Adrenal gland (tissue), 12 donors: Measurements from ENCODE around the gene EXTL1. TPM values are rescaled to one million over a fixed set of nuclear protein-coding genes. Genes with fewer than 3 reads are reported as not detected.

Experiments
- DNase-seq, 7 donors: peaks; one replicate each; pipeline ENCODE4 v3.0.0-alpha.2; 2019 to 2020
- H3K27ac ChIP-seq, 5 donors: fragments of 200-600 bp; sonication (generic) in 4 of 5; 1 replicate in 3 of 5; 2 replicates in 2 of 5; pipeline versions ENCODE4 v1.5.1 to v1.8.0; 2016 to 2020; ENCODE audit warnings: mild to moderate bottlenecking in 1 of 5
- H3K27me3 ChIP-seq: fragments of 200-600 bp; 2 replicates; pipeline ENCODE4 v1.8.0; 2021
- H3K36me3 ChIP-seq, 2 donors: fragments of 200-600 bp; replicated peaks in 1 of 2; 1 replicate in 1 of 2; 2 replicates in 1 of 2; pipeline versions ENCODE4 v1.5.1 to v1.8.0; 2018 to 2022
- H3K4me1 ChIP-seq, 2 donors: fragments of 200-600 bp; replicated peaks in 1 of 2; 1 replicate in 1 of 2; 2 replicates in 1 of 2; pipeline versions ENCODE4 v1.5.1 to v1.8.0; 2018 to 2021
- H3K4me3 ChIP-seq, 4 donors: fragments of 200-600 bp; sonication (generic) in 3 of 4; one replicate each; pipeline ENCODE4 v1.5.1; 2016 to 2018
- H3K9me3 ChIP-seq, 3 donors: fragments of 200-600 bp; sonication (generic) in 1 of 3; replicated peaks in 1 of 3; 1 replicate in 2 of 3; 2 replicates in 1 of 3; pipeline versions ENCODE4 v1.5.1 to v1.8.0; 2016 to 2021
- CTCF ChIP-seq, 6 experiments: fragments of 450-650 bp in 4 of 6; fragments of 200-600 bp in 2 of 6; sonication (generic) in 1 of 6; IDR thresholded peaks; 1 replicate in 5 of 6; 2 replicates in 1 of 6; pipeline versions ENCODE4 v1.5.1 to v1.8.0; 2016 to 2021; ENCODE audit warnings: antibody characterized with exemption in 6 of 6, mild to moderate bottlenecking in 2 of 6, moderate library complexity in 1 of 6
- POLR2A ChIP-seq, 2 donors: fragments of 450-650 bp; IDR thresholded peaks; one replicate each; pipeline ENCODE4 v1.6.1; 2017; ENCODE audit warnings: antibody characterized with exemption in 2 of 2, mild to moderate bottlenecking in 2 of 2, moderate library complexity in 1 of 2
- WGBS, 4 donors: extraction: QIAGEN DNeasy Blood & Tissue Kit in 2 of 4; methylation state at CpG; one replicate each; pipeline versions ENCODE4 v1.1.5 to v1.1.7; 2013 to 2017; 5-methylcytosine and 5-hydroxymethylcytosine counted together
- intact Hi-C, 2 donors: fragments of 100-400 bp; cut with DNase I; formaldehyde crosslinking; loops; one replicate each; pipeline versions ENCODE4 v1.14.1 to v1.15.0; 2022 to 2023
- polyA plus RNA-seq, 3 donors: library from polyadenylated mRNA; stranded (reverse); fragments of 200-250 nt in 2 of 3; fragments of 350-450 nt in 1 of 3; fragmentation: Illumina TruSeq in 1 of 3; extraction: RNeasy Lipid Tissue Mini Kit (QIAGEN cat#74804) in 1 of 3; gene quantifications; one replicate each; pipeline ENCODE4 v1.2.3, GENCODE V29; 2013 to 2014
- total RNA-seq, 9 donors: library from RNA; depleted of rRNA in 4 of 9; stranded (reverse); fragments of >200 nt in 4 of 9; fragments of 120-200 nt in 1 of 9; fragmentation: NEBNext Ultra II Directional in 1 of 9; extraction: Animal tissue kit (Norgen Biotek cat#: 25700) in 1 of 9; gene quantifications; one replicate each; pipeline versions ENCODE4 v1.1.0 to v1.2.4, GENCODE V29; 2013 to 2023
- donor health status: healthy with polysubstance abuse.
- donor health status: Bipolar disorder and iron deficiency.
- donor health status: DM: yes; HTN: yes; CAD: no.
- donor health status: DM: no; HTN: no; CAD: no.
- donor health status: DM: no; HTN: no; CAD: no.
- donor health status: DM: yes; HTN: yes; CAD: no.

The EXTL1 gene
- total and polyA plus RNA-seq, 12 donors: 0.31 to 6.5 (median 1.9) TPM

GRCh38 chr1:26050248-26050640 is 28.7 kb downstream of the EXTL1 start:
- TF ChIP-seq CTCF (IDR thresholded peaks at IDR 0.05) (no peak), POLR2A (IDR thresholded peaks at IDR 0.05) (no peak)
- no peak overlapping the region for H3K4me3 ChIP-seq
- H3K36me3 ChIP-seq: no peaks in the 10 kb centered on the region
- DNase-seq: no peak
- H3K27me3 ChIP-seq: peaks cover 29% of the 10 kb centered on the region
- intact Hi-C loops: no loop called here
- H3K9me3 ChIP-seq: no peaks in the 10 kb centered on the region
- H3K27ac ChIP-seq: no peak overlapping the region
- WGBS, 4 donors: 87 to 95% (median 92%) methylated on average over 6 of the region's 6 CpGs
- peaks cover 0 to 14% of the 10 kb centered on the region in 2 donors for H3K4me1 ChIP-seq

- H3K4me1 ChIP-seq: peaks cover 0 to 3% of the 10 kb centered on the region in 2 donors
- peaks cover 9% of the 10 kb centered on the region for H3K27me3 ChIP-seq
- DNase-seq: no peak
- WGBS, 4 donors: 54 to 55% (median 54%) methylated on average over 9 to 16 of the region's 16 CpGs
- no peak for TF ChIP-seq CTCF (IDR thresholded peaks at IDR 0.05)
- no peak overlapping the region for H3K4me3 ChIP-seq
- intact Hi-C loops: no loop called here
- no peak overlapping the region for H3K27ac ChIP-seq
- H3K9me3 ChIP-seq: no peaks in the 10 kb centered on the region
- no peaks in the 10 kb centered on the region for H3K36me3 ChIP-seq
Observed at GRCh38 chr1:26053718-26054560, 32.4 kb downstream of the EXTL1 start.

GRCh38 chr1:26055041-26055440 is 33.5 kb downstream of the EXTL1 start:
- 63 to 83% (median 72%) methylated on average over 2 of the region's 2 CpGs for WGBS, 4 donors
- no peak for TF ChIP-seq CTCF (IDR thresholded peaks at IDR 0.05)
- TF ChIP-seq POLR2A (IDR thresholded peaks at IDR 0.05): no peak
- Histone ChIP-seq H3K27ac (no peak overlapping the region), H3K36me3 (no peaks in the 10 kb centered on the region), H3K9me3 (no peaks in the 10 kb centered on the region), H3K4me3 (no peak overlapping the region), H3K27me3 (peaks cover 9% of the 10 kb centered on the region), H3K4me1 (no peaks in the 10 kb centered on the region)
- DNase-seq: no peak
- intact Hi-C loops: no loop called here

GRCh38 chr1:26057189-26057588 is 35.6 kb downstream of the EXTL1 start:
- peaks cover 9% of the 10 kb centered on the region for H3K27me3 ChIP-seq
- no peak overlapping the region for H3K27ac ChIP-seq
- intact Hi-C loops: no loop called here
- 86 to 96% (median 90%) methylated on average over 1 to 2 of the region's 2 CpGs for WGBS, 4 donors
- no peak overlapping the region for H3K4me3 ChIP-seq
- no peaks in the 10 kb centered on the region for H3K4me1 ChIP-seq
- TF ChIP-seq CTCF (IDR thresholded peaks at IDR 0.05) (no peak), POLR2A (IDR thresholded peaks at IDR 0.05) (no peak)
- no peak for DNase-seq
- no peaks in the 10 kb centered on the region for H3K36me3 ChIP-seq
- H3K9me3 ChIP-seq: no peaks in the 10 kb centered on the region
